Measurements from ENCODE around the gene FAM120C. TPM values are rescaled to one million over a fixed set of nuclear protein-coding genes. Genes with fewer than 3 reads are reported as not detected.
A peak's percentile ranks its signal among the peaks of the same experiment; 100 is the strongest.

Gene FAM120C
- total and polyA plus RNA-seq, 10 of the 15 experiments (the other 5 are each of a cell fraction or from before 2014, with no cell fraction given) = 1.3 to 9.8 (median 4.9) TPM

- no TSS peak for BruUV-seq (replicated peaks)
- Histone ChIP-seq H3K9ac (ENCODE audit: control insufficient read depth, insufficient read depth, low read length) (peak overlapping the region; percentile 74), H3K36me3 (ENCODE audit: control insufficient read depth in 2 of 2, insufficient read depth in 2 of 2, low read length in 1 of 2) (no peaks in the 10 kb centered on the region), H2AFZ (ENCODE audit: control insufficient read depth, low read depth, low read length) (no peak overlapping the region), H3K27ac (ENCODE audit: control insufficient read depth, insufficient read depth) (0 out of 2 replicates have a peak overlapping the region, but pooled peaks have one; percentile 6), H3K4me3 (peak overlapping the region; percentile 60), H4K20me1 (ENCODE audit: control insufficient read depth, insufficient read depth) (no peaks in the 10 kb centered on the region; the same call in 1 of the 2 replicates), H3K4me2 (ENCODE audit: control insufficient read depth, insufficient read depth) (peak overlapping the region; percentile 49), H3K79me2 (ENCODE audit: control insufficient read depth, insufficient read depth, low read length) (peaks cover 61% of the 10 kb centered on the region), H3K9me3 (replicated peaks; ENCODE audit: control insufficient read depth, insufficient read depth, low read length) (no peaks in the 10 kb centered on the region), H3K4me1 (ENCODE audit: control insufficient read depth, insufficient read depth, low read length) (no peaks in the 10 kb centered on the region), H3K27me3 (replicated peaks in 1 of 2; ENCODE audit: control insufficient read depth in 2 of 2, insufficient read depth in 2 of 2, low read length in 1 of 2) (no peaks in the 10 kb centered on the region)
- ChIA-PET CTCF (interaction anchor here (1.4 to 1.9 kb wide), 2 partner anchors 18 to 139 kb away, joined by 4 to 5 read pairs; no protein-coding TSS in a partner anchor), RAD21 (ENCODE audit: unreplicated experiment) (interaction anchor here (0.7 kb wide), 1 partner anchor 14 kb away, joined by 3 read pairs; no protein-coding TSS in a partner anchor), POLR2A (interaction anchor here (1.2 to 1.4 kb wide), 2 partner anchors 136 to 138 kb away, joined by 3 to 6 read pairs; no protein-coding TSS in a partner anchor), SMC1A (ENCODE audit: uncharacterized antibody, unreplicated experiment) (interaction anchor here (0.6 kb wide), 1 partner anchor 52 kb away, joined by 3 read pairs; no protein-coding TSS in a partner anchor)
- DNase-seq (ENCODE audit: low read depth, low spot score) = no peak
- intact Hi-C loops (cut with micrococcal nuclease; ENCODE audit: unreplicated experiment) (no loop called here), in situ Hi-C loops (cut with MboI) (no loop called here)
- TF ChIP-seq E4F1 (IDR thresholded peaks at IDR 0.05; ENCODE audit: borderline replicate concordance, partially characterized antibody) (no peak), BMI1 (IDR thresholded peaks at IDR 0.05; ENCODE audit: borderline replicate concordance) (no peak), RAD21 (IDR thresholded peaks at IDR 0.05; ENCODE audit: insufficient read depth, low read depth, low read length) (no peak), USF2 (IDR thresholded peaks at IDR 0.05; ENCODE audit: borderline replicate concordance, low read depth, low read length) (no peak), RUNX3 (IDR thresholded peaks at IDR 0.05; ENCODE audit: low read length) (peak; percentile 52)
- peak; percentile 70 for FAIRE-seq
- WGBS (ENCODE audit: insufficient coverage, insufficient replicate concordance, low lambda C conversion rate, missing lambda C conversion rate) = 18% methylated on average over 4 of the region's 4 CpGs
- no peak for ATAC-seq
These were observed 1.7 kb downstream of the FAM120C start for GRCh38 chrX:54181202-54181953.

Data from GM12878 (cell line).